PC-9 (cell line): ENCODE results near the gene TRIP12.

ENCODE experiments used
- CTCF ChIP-seq: fragments of 200-600 bp; sonication (generic); conservative IDR thresholded peaks from 2 replicates; pipeline ENCODE4 v1.6.1; 2017; ENCODE audit warnings: mixed run types, antibody characterized with exemption, mild to moderate bottlenecking, moderate library complexity
- EZH2 ChIP-seq: fragments of 200-600 bp; sonication (generic); IDR thresholded peaks from 2 replicates; pipeline ENCODE4 v1.8.0; 2017; ENCODE audit warnings: antibody characterized with exemption, low read depth

- TF ChIP-seq CTCF (no peak), EZH2 (no peak)
Measured at GRCh38 chr2:229861431-229861830, 60.4 kb downstream of the TRIP12 start.
